ENCODE data around the gene HSD11B1. TPM values are rescaled to one million over a fixed set of nuclear protein-coding genes. Genes with fewer than 3 reads are reported as not detected.
A peak's percentile ranks its signal among the peaks of the same experiment; 100 is the strongest.

Gene HSD11B1
- total RNA-seq (2014; rRNA removed; shearing (Covaris generic)), result not detected in 2 replicates

DNA sequence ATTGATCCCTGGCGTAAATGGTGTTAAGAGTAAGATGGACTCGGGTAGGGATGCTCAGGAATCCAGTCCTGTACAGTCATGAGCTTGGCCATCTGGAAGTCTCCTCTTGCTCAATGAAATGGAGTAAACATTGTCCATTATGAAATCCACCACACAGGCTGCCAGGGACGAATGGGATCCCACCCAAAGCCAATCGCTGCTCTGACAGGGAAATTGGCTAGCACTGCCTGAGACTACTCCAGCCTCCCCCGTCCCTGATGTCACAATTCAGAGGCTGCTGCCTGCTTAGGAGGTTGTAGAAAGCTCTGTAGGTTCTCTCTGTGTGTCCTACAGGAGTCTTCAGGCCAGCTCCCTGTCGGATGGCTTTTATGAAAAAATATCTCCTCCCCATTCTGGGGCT lies at the start of gene HSD11B1:
HSD11B1 (plus strand) TSS at position 263 of the 400 bp plus-strand sequence; CDS start at position 360, 97 bp downstream.
- H3K4me3 ChIP-seq (ENCODE audit: insufficient read depth, low read depth, low read length), result no peak within 1 kb of the TSS
- no peaks in the 10 kb centered on the region for H3K27me3 ChIP-seq (ENCODE audit: control insufficient read depth, insufficient read depth, low read length)
- no peak for DNase-seq
- H3K36me3 ChIP-seq (replicated peaks; ENCODE audit: control insufficient read depth, insufficient read depth, low read length), result no peaks in the 10 kb centered on the region

GRCh38 chr1:209655411-209656231 lies 49.0 kb upstream of the HSD11B1 start:
- Histone ChIP-seq H3K36me3 (replicated peaks; ENCODE audit: control insufficient read depth, insufficient read depth, low read length) (no peaks in the 10 kb centered on the region), H3K4me3 (ENCODE audit: insufficient read depth, low read depth, low read length) (no peak overlapping the region), H3K27me3 (ENCODE audit: control insufficient read depth, insufficient read depth, low read length) (no peaks in the 10 kb centered on the region; the same call in 1 of the 2 replicates)
- no peak for DNase-seq

DNA sequence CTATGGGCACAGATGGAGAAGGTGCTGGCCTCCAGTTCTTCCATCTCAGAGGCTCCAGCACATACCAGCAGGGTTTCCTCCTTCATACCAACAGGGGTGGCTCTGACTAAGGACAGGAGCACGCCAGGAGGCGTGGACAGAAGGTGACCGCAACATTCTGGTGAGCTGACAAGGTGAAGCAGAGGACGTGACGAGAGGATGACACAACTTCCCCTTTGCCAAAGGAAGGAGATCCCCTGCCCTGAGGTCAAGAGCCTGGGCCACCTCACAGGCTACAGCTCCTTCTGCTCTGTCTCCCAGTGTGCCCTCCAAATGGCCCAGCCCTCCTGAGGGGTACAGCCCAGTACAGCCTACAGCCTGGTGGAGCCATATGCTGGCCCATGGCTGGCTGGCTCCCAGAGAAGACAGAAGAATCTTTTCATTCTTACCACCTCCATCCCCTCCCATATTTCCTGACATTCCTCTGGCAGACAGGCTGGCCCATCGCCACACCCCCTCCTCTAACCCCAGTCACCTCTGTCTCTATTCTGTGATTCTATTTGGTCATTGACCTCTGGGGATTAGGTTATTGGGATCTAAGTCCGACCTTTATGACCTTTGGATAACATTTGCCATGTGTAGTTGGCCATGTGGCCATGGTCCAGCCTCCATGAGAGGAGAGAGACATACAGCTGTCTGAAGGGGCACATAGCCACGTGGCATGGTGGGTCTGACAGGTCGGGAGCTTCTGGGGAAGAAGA lies 47.3 kb upstream of the HSD11B1 start:
- no peaks in the 10 kb centered on the region; the same call in 1 of the 2 replicates for H3K27me3 ChIP-seq (ENCODE audit: control insufficient read depth, insufficient read depth, low read length)
- no peak overlapping the region for H3K4me3 ChIP-seq (ENCODE audit: insufficient read depth, low read depth, low read length)
- H3K36me3 ChIP-seq (replicated peaks; ENCODE audit: control insufficient read depth, insufficient read depth, low read length), result no peaks in the 10 kb centered on the region
- no peak for DNase-seq

DNA sequence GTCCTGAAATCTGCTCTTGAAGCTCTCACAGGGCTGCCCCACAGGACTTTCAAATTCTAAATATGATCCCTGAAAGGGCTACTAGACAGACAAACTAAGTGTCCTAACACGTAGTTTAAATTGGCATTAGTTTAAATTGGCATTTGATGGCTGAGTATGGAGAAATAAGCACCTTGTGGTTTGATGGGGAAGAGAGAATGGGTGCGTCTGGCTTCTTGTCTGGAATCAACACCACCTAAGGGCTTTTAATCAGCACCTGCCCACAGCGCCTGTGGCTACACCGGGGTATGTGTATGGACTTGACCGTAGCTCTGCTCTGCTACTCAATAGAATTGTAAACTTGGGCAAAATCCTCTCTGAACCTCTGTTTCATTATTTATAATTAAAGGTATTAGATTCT lies 46.7 kb upstream of the HSD11B1 start:
- no peak for DNase-seq
- Histone ChIP-seq H3K27me3 (ENCODE audit: control insufficient read depth, insufficient read depth, low read length) (no peaks in the 10 kb centered on the region; the same call in 1 of the 2 replicates), H3K4me3 (ENCODE audit: insufficient read depth, low read depth, low read length) (no peak overlapping the region), H3K36me3 (replicated peaks; ENCODE audit: control insufficient read depth, insufficient read depth, low read length) (no peaks in the 10 kb centered on the region)

- H3K4me3 ChIP-seq (ENCODE audit: insufficient read depth, low read depth, low read length), result no peak overlapping the region
- no peaks in the 10 kb centered on the region; the same call in 1 of the 2 replicates for H3K27me3 ChIP-seq (ENCODE audit: control insufficient read depth, insufficient read depth, low read length)
- H3K36me3 ChIP-seq (replicated peaks; ENCODE audit: control insufficient read depth, insufficient read depth, low read length), result no peaks in the 10 kb centered on the region
- no peak for DNase-seq
These were observed 44.7 kb upstream of the HSD11B1 start for GRCh38 chr1:209659909-209660308.

DNA sequence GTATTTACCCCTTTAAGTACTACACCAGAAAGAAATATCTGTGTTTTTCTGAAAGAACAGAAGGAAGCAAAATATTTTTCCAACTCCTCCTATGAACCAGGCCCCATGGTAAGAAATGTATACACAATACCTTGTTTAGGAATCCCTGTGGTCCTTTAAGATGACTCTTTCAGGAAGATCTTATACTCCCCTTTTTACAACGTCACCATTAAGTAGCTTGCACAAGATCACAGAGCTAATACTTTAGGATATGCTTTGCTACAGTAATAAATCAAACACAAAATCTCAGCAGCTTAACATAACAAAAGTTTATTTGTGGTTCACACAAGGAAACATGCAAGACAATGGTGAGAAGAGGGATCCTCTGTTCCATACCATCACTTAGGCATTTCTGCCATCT lies 43.6 kb upstream of the HSD11B1 start:
- no peak overlapping the region for H3K4me3 ChIP-seq (ENCODE audit: insufficient read depth, low read depth, low read length)
- H3K27me3 ChIP-seq (ENCODE audit: control insufficient read depth, insufficient read depth, low read length), result no peaks in the 10 kb centered on the region; the same call in 1 of the 2 replicates
- H3K36me3 ChIP-seq (replicated peaks; ENCODE audit: control insufficient read depth, insufficient read depth, low read length), result no peaks in the 10 kb centered on the region
- DNase-seq, result no peak

- Histone ChIP-seq H3K27me3 (ENCODE audit: control insufficient read depth, insufficient read depth, low read length) (no peaks in the 10 kb centered on the region; the same call in 1 of the 2 replicates), H3K4me3 (ENCODE audit: insufficient read depth, low read depth, low read length) (no peak overlapping the region), H3K36me3 (replicated peaks; ENCODE audit: control insufficient read depth, insufficient read depth, low read length) (no peaks in the 10 kb centered on the region)
- DNase-seq, result no peak
These were observed 41.7 kb upstream of the HSD11B1 start for GRCh38 chr1:209662879-209663327.

DNA sequence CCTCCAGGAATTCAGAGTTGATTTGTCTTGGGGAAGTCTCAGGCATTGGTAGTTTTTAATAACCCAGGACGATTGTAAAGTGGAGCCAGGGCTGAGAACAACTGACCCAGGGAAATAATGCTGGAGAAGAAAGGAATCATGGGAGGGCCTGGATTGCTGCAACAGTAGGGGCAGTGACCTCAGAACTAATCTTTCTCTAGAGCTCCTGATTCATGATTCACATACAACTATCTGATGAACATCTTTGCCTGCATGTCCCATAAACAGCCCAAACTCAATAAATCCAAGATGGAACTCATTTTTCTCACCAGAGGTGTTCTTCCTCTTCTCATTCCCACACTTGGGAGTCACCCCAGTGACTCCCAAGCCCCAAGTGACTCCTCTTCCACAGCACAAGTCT lies 37.5 kb upstream of the HSD11B1 start:
- no peak for DNase-seq
- Histone ChIP-seq H3K36me3 (replicated peaks; ENCODE audit: control insufficient read depth, insufficient read depth, low read length) (no peaks in the 10 kb centered on the region), H3K27me3 (ENCODE audit: control insufficient read depth, insufficient read depth, low read length) (no peaks in the 10 kb centered on the region; the same call in 1 of the 2 replicates), H3K4me3 (ENCODE audit: insufficient read depth, low read depth, low read length) (no peak overlapping the region)

- Histone ChIP-seq H3K36me3 (replicated peaks; ENCODE audit: control insufficient read depth, insufficient read depth, low read length) (no peaks in the 10 kb centered on the region), H3K4me3 (ENCODE audit: insufficient read depth, low read depth, low read length) (no peak overlapping the region), H3K27me3 (ENCODE audit: control insufficient read depth, insufficient read depth, low read length) (no peaks in the 10 kb centered on the region; the same call in 1 of the 2 replicates)
- no peak for DNase-seq
These were observed 36.9 kb upstream of the HSD11B1 start for GRCh38 chr1:209667708-209668107.

- H3K36me3 ChIP-seq (replicated peaks; ENCODE audit: control insufficient read depth, insufficient read depth, low read length), result no peaks in the 10 kb centered on the region
- peaks cover 26% of the 10 kb centered on the region for H3K27me3 ChIP-seq (ENCODE audit: control insufficient read depth, insufficient read depth, low read length)
- H3K4me3 ChIP-seq (ENCODE audit: insufficient read depth, low read depth, low read length), result no peak overlapping the region
- DNase-seq, result no peak
These were observed 34.1 kb upstream of the HSD11B1 start for GRCh38 chr1:209670441-209671082.

GRCh38 chr1:209672705-209673630 lies 31.7 kb upstream of the HSD11B1 start:
- no peak for DNase-seq
- Histone ChIP-seq H3K36me3 (replicated peaks; ENCODE audit: control insufficient read depth, insufficient read depth, low read length) (no peaks in the 10 kb centered on the region), H3K4me3 (ENCODE audit: insufficient read depth, low read depth, low read length) (no peak overlapping the region), H3K27me3 (ENCODE audit: control insufficient read depth, insufficient read depth, low read length) (peaks cover 48% of the 10 kb centered on the region)

- no peak for DNase-seq
- Histone ChIP-seq H3K36me3 (replicated peaks; ENCODE audit: control insufficient read depth, insufficient read depth, low read length) (no peaks in the 10 kb centered on the region), H3K4me3 (ENCODE audit: insufficient read depth, low read depth, low read length) (no peak overlapping the region), H3K27me3 (ENCODE audit: control insufficient read depth, insufficient read depth, low read length) (peaks cover 53% of the 10 kb centered on the region)
These were observed 30.8 kb upstream of the HSD11B1 start for GRCh38 chr1:209673631-209674417.

DNA sequence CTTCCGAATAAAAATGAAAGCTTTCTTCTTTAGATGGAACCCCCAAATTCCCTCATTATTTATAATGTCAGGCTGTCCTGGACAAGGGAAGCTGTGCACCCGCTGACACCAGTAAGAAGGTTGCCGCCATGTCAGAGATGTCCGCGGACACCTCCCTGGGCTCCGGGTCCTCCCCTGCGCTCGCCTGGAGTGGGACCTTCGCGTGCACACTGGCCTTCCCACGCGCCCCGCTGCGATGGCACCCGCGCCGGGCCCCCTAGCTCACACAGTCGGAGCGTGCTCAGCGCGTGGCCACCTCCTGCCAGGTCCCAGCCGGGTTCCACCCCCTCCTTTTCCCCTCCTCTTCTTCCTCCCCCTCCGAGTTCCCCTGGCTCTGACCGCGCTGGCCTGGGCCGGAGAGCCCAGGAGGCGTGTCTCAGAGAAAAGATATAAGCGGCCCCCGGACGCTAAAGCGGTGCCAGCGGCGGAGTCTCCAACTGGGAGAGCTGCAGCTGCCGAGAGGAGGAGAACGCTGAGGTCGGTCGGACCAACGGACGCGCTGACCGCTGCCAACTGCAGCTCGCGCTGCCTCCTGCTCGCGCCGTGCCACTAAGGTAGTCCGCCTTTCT lies 29.6 kb upstream of the HSD11B1 start, which contains the start of gene G0S2:
G0S2 (plus strand) TSS at position 456 of the 608 bp plus-strand sequence. CDS start 273 bp downstream, outside the sequence.
- H3K4me3 ChIP-seq (ENCODE audit: insufficient read depth, low read depth, low read length), result peak within 1 kb of the TSS; percentile 56
- H3K36me3 ChIP-seq (replicated peaks; ENCODE audit: control insufficient read depth, insufficient read depth, low read length), result no peaks in the 10 kb centered on the region
- H3K27me3 ChIP-seq (ENCODE audit: control insufficient read depth, insufficient read depth, low read length), result peaks cover 53% of the 10 kb centered on the region
- no peak for DNase-seq
